GM12864 (cell line): ENCODE results near the gene FBXO10.

ENCODE experiments used
- DNase-seq: peaks from one replicate; pipeline ENCODE4 v3.0.0-alpha.2; 2011; ENCODE audit warnings: low read depth
- H3K4me3 ChIP-seq: 2 replicates; pipeline ENCODE4 v1.5.1; 2011; ENCODE audit warnings: mild to moderate bottlenecking, low read depth, low read length, control low read depth
- CTCF ChIP-seq: IDR thresholded peaks from 2 replicates; pipeline ENCODE4 v1.5.1; 2011; ENCODE audit warnings: low read depth, mild to moderate bottlenecking, moderate library complexity, low read length, control low read depth, inconsistent platforms; ENCODE audit errors: missing control alignments

Gene FBXO10

GRCh38 chr9:37542895-37543294, 33.3 kb downstream of the FBXO10 start:
- no peak for TF ChIP-seq CTCF
- DNase-seq, result no peak
- H3K4me3 ChIP-seq, result no peak overlapping the region

GRCh38 chr9:37542488-37542887, 33.7 kb downstream of the FBXO10 start:
- H3K4me3 ChIP-seq, result no peak overlapping the region
- no peak for TF ChIP-seq CTCF
- no peak for DNase-seq

- no peak for DNase-seq
Observed at GRCh38 chr9:37541465-37541864, 34.7 kb downstream of the FBXO10 start.

GRCh38 chr9:37540634-37541033, 35.5 kb downstream of the FBXO10 start:
- H3K4me3 ChIP-seq, result no peak overlapping the region
- no peak for TF ChIP-seq CTCF
- DNase-seq, result no peak

More at GRCh38 chr9:37541465-37541864, 34.7 kb downstream of the FBXO10 start:
- H3K4me3 ChIP-seq, result no peak overlapping the region
- TF ChIP-seq CTCF, result no peak

- no peak for DNase-seq
- TF ChIP-seq CTCF, result no peak
- no peak overlapping the region for H3K4me3 ChIP-seq
Observed at GRCh38 chr9:37539634-37540033, 36.5 kb downstream of the FBXO10 start.

- H3K4me3 ChIP-seq, result no peak overlapping the region
- no peak for TF ChIP-seq CTCF
- no peak for DNase-seq
Observed at GRCh38 chr9:37538099-37538498, 38.1 kb downstream of the FBXO10 start.

GRCh38 chr9:37534901-37535300, 41.3 kb downstream of the FBXO10 start:
- no peak overlapping the region for H3K4me3 ChIP-seq
- TF ChIP-seq CTCF, result no peak
- DNase-seq, result no peak
